ENCODE measurements around the gene MATN1. TPM values are rescaled to one million over a fixed set of nuclear protein-coding genes. Genes with fewer than 3 reads are reported as not detected.

The MATN1 gene
- total RNA-seq, 1 donor from 2014 or later: 0.47 TPM

DNA sequence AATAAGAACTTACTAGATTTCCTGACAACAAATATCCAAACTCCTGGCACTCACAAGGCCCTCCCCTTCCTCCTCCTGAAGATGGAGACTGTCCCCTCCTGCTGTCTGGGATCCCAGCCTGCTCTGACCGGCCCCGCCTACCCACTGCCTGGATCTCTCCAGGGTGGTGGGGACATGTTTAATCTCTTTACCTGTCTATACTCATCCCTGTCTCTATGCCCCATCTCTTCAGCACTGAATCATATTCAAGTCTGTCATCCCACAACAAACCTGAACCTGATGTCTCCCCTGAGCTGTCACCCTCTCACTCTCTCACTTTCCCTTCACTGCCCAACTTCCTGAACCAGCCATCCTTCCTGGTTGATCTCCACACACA lies 22.1 kb downstream of the MATN1 start:
- no peak for DNase-seq (ENCODE audit: low spot score)
- Mint-ChIP-seq H3K27ac (ENCODE audit: unreplicated experiment) (no peak overlapping the region), H3K36me3 (ENCODE audit: low read depth) (no peaks in the 10 kb centered on the region), H3K27me3 (ENCODE audit: low read depth) (peaks cover 12% of the 10 kb centered on the region), H3K4me3 (ENCODE audit: unreplicated experiment) (no peak overlapping the region), H3K9me3 (ENCODE audit: low read depth) (no peaks in the 10 kb centered on the region), H3K4me1 (ENCODE audit: low read depth) (no peaks in the 10 kb centered on the region)
- no peak for TF ChIP-seq CTCF (IDR thresholded peaks at IDR 0.05)

DNA sequence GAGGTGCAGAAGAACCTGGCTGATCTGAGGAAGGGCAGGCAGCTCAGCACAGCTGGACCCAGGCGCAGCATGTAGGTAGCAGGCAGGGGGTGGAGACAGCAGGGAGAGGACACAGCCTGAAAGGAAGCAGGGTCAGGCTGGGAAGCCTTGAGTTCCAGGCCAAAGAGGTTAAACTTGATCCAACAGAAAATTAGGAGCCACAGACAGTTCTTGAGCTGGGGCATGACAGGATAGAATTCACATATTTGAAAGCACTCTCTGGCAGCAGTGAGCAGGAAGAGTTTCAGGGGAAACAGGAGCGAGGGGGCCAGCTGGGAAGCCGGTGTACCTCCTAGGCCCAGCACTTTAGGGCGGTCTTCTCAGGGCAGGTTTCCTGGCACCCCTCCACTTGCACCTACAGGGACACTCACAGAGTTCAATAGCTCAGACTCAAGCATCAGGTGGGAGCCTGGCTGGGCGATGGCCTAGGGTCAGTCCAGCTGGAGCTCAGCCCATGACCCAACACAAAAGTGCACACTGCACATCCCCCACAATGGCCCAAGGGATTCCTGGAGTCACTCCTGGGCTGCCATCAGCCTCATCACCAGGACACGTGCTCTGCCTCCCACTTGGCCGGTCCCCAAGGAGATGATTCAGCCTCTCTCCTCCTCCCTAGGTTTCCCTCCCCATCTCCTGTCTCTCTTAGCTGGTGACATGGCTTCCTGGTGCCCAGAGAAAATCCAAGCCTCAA lies 22.7 kb downstream of the MATN1 start:
- no peak for TF ChIP-seq CTCF (IDR thresholded peaks at IDR 0.05)
- no peak overlapping the region for H3K27ac Mint-ChIP-seq (ENCODE audit: unreplicated experiment)
- no peak for DNase-seq (ENCODE audit: low spot score)
- H3K36me3 Mint-ChIP-seq (ENCODE audit: low read depth): no peaks in the 10 kb centered on the region
- H3K4me3 Mint-ChIP-seq (ENCODE audit: unreplicated experiment): no peak overlapping the region
- no peaks in the 10 kb centered on the region for H3K9me3 Mint-ChIP-seq (ENCODE audit: low read depth)
- H3K4me1 Mint-ChIP-seq (ENCODE audit: low read depth): no peaks in the 10 kb centered on the region
- H3K27me3 Mint-ChIP-seq (ENCODE audit: low read depth): peaks cover 13% of the 10 kb centered on the region

GRCh38 chr1:30699762-30700161 lies 23.6 kb downstream of the MATN1 start:
- Mint-ChIP-seq H3K4me3 (ENCODE audit: unreplicated experiment) (no peak overlapping the region), H3K9me3 (ENCODE audit: low read depth) (no peaks in the 10 kb centered on the region), H3K27me3 (ENCODE audit: low read depth) (peaks cover 15% of the 10 kb centered on the region), H3K27ac (ENCODE audit: unreplicated experiment) (no peak overlapping the region), H3K36me3 (ENCODE audit: low read depth) (no peaks in the 10 kb centered on the region), H3K4me1 (ENCODE audit: low read depth) (no peaks in the 10 kb centered on the region)
- no peak for DNase-seq (ENCODE audit: low spot score)
- TF ChIP-seq CTCF (IDR thresholded peaks at IDR 0.05): no peak

DNA sequence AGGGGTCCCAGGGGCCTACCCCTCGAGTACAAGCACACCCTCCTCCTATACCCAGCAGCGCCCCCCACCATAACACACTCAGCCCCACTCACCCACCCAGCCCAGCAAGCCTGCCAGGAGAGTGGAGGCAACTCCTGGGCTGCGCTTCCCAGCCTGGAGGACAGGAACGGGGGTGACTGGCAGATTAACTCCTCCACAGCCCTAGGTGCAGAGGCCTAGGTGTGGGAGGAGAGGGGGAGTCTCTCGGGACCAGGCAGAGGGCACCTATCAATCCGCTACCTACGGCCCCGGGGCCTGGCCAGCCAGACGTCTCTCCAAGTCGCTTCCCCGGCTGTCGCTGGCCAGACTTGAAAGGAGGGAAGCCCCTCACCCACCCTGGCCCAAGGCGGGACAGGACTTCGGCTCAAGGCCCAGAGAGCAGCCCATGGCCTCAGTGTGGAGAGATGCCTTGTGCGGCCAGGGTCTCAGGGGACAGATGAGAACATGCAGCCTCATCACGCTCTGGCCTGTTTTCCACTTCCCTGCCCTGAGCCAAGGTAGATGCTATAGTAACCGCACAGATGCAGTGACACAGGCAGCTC lies 24.9 kb downstream of the MATN1 start:
- Mint-ChIP-seq H3K4me1 (ENCODE audit: low read depth) (no peaks in the 10 kb centered on the region), H3K4me3 (ENCODE audit: unreplicated experiment) (no peak overlapping the region), H3K27me3 (ENCODE audit: low read depth) (peaks cover 21% of the 10 kb centered on the region), H3K9me3 (ENCODE audit: low read depth) (no peaks in the 10 kb centered on the region), H3K36me3 (ENCODE audit: low read depth) (no peaks in the 10 kb centered on the region), H3K27ac (ENCODE audit: unreplicated experiment) (no peak overlapping the region)
- DNase-seq (ENCODE audit: low spot score): no peak
- TF ChIP-seq CTCF (IDR thresholded peaks at IDR 0.05): no peak

GRCh38 chr1:30697571-30698376 lies 25.6 kb downstream of the MATN1 start:
- DNase-seq (ENCODE audit: low spot score): no peak

More at GRCh38 chr1:30697571-30698376, 25.6 kb downstream of the MATN1 start:
- Mint-ChIP-seq H3K27ac (ENCODE audit: unreplicated experiment) (peak overlapping the region; percentile 17), H3K4me1 (ENCODE audit: low read depth) (no peaks in the 10 kb centered on the region), H3K36me3 (ENCODE audit: low read depth) (no peaks in the 10 kb centered on the region), H3K4me3 (ENCODE audit: unreplicated experiment) (no peak overlapping the region), H3K27me3 (ENCODE audit: low read depth) (peaks cover 23% of the 10 kb centered on the region), H3K9me3 (ENCODE audit: low read depth) (no peaks in the 10 kb centered on the region)
- TF ChIP-seq CTCF (IDR thresholded peaks at IDR 0.05): no peak
